Measurements from ENCODE around the gene AMZ1.

The AMZ1 gene

DNA sequence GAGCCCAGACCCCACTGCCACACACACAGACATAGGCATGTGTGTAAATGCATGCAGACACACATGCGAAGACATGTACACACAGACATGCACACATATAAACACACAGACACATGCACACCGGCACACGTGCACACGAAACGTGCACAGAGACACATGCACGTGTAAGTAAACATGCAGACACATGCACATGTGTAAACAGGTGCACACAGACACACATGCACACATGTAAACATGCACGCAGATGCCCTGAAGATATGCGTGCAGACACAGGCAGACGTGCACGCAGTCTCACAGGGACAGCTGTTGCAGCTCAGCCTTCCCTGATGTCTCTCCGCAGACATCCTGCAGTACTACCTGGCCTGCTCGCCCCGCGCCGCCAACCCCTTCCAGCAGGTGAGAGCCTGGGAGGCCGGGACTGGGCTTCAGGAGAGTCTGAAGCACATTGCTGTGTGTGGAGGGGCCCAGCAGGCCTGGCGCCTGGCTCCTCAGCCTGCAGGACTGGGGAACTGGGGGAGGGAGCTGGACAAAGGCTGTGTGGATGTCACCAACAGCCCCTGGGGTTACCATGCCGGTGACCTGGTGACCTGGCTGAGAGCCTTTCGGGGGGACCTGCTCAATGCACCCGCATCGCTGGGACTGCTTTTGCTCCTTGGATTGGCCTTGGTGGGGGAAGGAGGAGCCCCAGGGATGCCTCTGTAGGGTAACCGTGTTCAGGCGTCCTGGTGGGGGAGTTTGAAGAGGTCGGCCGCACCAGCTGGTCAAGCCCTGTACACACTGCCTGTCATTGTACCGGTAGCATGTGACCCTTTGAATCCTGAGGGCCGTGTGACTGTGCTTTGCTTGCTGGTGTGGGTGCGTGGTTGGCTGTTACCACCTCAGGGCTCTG, 35.9 kb upstream of the AMZ1 start:
- DNase-seq, result no peak

DNA sequence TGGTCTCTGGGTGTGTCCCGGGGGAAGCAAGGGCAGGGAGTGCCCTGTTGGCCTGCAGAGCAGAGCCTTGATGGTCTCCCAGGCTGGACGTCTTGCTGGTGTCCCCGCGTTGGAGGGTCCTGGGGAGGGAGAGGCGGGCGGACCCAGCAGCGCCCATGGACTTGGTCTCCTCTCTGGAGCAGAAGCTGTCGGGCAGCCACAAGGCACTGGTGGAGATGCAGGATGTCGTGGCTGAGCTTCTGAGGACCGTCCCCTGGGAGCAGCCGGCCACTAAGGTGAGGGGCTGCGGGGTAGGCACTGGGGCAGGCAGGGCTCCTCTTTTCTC, 35.3 kb upstream of the AMZ1 start:
- no peak for DNase-seq

DNA sequence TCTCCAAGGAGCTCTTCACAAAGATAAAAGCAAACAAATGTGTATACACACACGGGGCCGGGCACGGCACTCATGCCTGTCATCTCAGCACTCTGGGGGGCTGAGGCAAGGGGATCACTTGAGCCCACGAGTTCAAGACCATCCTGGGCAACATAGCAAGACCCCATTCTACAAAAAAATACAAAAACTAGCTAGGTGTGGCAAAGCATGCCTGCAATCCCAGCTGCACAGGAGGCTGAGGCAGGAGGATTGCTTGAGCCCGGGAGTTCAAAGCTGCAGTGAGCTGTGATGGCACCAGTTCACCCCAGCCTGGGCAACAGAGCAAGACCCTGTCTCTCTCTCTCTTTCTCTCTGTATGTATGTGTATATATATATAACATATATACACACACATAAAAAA, 33.9 kb upstream of the AMZ1 start:
- no peak for DNase-seq

DNA sequence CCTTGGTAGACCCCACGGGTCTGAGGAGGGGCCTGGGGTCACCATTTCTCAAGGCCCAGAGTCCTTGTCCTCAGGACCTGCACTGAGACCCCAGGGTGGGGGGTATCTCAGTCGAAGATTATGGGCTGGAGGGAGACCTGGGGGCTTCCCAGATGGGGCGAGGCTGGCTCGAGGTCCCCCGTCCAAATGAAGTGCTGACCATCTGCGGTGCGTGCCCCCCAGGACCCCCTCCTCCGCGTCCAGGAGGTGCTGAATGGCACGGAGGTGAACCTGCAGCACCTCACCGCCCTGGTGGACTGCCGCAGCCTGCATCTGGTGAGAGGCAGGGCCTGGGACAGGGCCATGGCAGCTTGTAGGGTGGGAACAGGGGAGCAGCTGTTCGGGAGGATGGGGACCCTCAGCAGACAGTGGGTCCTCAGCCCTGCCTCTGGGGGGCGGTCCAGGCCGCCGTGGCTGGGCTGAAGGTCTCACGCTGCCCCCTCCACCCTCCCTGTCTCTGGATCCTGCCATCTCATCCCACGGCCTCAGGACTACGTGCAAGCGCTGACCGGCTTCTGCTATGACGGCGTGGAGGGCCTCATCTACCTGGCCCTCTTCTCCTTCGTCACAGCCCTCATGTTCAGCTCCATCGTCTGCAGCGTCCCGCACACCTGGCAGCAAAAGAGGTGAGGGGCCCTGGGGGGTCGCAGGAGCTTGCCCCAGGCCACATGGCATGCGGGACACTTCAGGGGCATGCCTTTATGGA, 32.0 kb upstream of the AMZ1 start:
- no peak for DNase-seq

DNA sequence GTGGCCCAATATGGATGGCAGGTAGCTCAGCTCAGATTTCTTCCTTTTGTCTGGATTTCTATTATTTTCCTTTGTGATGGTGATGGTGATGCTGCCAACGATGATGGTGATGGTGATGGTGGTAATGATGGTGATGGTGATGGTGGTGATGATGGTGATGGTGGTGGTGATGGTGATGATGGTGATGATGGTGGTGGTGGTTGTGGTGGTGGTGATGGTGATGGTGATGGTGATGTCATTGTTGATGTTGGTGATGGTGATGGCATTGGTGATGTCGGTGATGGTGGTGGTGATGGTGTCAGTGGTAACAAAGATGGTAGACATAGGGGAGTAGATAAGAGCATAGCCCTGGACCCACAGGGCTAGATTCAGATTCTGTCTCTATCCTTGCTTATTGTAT, 30.8 kb upstream of the AMZ1 start:
- DNase-seq, result no peak

DNA sequence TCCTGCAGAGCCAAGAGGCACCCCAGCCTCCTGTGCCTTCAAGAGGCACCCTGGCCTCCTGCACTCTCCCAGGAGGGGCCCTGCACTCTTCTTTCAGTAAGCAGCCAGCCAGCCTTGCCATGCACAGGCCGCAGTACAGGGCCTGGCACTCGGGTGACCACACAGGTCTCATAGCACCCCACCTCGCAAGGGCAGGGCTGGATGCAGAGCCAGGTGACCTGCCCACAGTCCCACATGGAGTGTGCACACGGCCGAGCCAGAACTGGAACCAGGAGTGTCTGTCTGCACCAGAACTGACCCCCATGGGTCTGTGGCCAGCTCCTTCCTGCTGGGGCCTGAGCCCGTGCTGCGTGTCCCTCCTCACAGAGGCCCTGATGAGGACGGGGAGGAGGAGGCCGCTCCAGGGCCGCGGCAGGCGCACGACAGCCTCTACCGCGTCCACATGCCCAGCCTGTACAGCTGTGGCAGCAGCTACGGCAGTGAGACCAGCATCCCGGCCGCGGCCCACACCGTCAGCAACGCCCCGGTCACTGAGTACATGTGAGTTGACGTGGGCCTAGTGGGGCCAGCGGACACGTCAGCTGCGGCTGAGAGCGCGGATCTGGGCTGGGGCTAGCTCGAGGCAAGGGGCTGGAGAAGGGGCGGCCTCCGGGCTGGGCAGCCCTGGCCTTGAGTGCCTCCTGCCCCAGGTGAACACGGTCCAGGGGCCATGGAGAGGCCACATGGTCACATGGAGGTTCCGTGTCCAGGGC, 29.9 kb upstream of the AMZ1 start:
- no peak for DNase-seq

DNA sequence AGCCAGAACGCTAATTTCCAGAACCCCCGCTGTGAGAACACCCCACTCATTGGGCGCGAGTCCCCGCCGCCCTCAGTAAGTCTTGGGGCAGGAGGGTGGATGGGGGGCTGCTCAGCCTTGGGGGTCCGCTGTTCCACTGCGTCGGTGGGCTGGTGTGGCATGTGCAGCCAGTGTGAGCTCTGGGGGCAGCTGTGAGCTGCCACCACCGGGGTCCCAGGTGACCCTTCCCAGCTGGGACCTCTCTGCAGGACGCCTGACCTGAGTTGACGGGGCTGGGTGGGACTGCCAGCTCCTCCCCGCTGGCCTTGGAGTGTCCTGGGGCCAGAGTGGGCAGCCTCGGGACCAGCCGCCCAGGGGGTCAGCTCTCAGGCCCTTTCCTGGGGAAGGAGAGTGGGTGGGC, 29.1 kb upstream of the AMZ1 start:
- no peak for DNase-seq

DNA sequence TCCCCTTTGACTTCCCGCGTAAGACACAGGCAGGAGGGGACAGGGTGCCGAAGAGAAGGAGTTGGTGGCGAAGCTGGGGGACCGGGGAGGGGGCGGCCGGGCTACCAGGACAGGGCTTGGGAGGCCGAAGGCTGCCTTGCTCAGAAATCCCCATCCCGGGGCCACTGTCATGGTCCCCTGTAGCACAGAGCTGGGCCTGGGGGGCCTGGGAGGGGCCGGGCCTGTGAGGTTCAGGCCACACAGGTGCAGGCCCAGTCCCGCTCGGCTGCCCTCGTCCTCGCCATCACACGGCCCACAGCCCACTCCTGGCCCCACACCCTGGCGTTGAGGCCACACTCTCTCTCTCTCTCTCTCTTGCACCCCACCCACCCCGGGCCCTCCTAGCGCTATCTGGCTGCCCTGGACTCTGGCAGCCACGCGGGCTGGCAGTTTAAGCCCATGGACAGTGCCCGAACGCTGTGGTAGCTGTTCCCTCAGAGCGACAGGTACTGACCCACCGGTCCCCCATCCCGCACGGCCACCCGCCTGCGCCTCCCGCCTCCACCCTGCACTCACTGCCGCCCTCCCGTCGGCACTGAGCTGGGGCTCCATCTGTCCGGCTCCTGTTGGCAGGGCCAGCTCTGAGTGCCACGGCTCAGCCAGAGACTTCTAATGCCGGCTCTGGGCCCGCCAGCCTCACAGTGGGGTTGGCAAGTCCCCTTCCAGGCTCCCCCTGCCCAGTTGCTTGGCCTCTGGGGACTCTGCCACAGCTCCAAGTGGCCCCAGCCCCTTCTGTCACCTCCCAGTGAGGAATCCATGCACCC, 28.2 kb upstream of the AMZ1 start:
- no peak for DNase-seq

DNA sequence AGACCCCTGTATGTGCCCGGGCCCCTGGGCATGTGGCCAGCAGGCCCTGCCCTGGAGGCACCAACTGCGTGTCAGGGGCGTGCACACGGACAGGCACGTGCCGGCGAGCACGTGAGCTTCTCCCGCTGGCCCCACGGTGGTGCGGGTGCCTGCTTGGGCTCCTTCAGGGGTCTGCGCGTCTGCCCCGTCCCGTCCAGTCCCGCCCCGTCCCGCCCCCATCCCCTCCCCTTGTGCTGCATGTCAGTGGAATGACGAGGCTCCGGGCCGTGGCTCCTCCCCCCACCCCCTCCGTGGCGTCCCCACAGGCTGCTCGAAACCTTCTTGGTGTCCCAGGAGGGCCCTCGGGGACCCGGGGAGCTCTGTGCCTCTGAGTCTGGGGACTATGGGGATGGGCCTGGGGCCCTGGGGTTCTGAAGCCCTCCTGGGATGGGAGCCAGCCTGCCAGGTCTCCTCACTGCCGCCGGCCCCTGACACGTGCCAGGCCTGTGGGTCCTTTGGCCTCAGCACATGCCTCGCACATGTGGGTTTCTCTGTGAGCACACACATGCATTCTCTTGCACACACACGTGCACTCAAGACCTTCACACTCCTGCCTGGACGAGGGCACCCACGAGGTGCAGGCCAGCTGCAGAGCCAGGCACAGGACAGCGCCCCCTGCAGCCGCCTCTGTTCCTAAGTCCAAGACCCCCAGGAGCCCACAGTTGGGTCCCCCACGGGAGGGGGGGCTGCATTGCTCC, 27.5 kb upstream of the AMZ1 start:
- DNase-seq, result no peak

DNA sequence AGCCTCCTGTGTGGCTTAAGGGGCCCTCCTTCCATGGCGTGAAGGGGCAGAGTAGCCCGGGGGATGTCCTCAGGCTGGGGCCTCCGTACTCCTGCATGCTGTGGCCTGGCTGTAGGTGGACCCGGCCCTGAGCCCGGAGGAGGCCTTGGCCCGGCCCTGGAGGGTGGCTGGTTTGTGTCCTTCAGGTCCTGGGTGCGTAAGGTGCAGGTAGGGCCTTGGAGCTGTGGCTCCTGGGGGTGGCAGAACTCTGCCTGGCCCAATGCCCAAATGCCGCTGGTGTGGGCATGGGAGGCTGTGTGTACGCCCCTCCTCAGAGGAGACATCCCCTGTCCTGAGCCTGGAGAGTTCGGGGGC, 26.9 kb upstream of the AMZ1 start:
- no peak for DNase-seq

DNA sequence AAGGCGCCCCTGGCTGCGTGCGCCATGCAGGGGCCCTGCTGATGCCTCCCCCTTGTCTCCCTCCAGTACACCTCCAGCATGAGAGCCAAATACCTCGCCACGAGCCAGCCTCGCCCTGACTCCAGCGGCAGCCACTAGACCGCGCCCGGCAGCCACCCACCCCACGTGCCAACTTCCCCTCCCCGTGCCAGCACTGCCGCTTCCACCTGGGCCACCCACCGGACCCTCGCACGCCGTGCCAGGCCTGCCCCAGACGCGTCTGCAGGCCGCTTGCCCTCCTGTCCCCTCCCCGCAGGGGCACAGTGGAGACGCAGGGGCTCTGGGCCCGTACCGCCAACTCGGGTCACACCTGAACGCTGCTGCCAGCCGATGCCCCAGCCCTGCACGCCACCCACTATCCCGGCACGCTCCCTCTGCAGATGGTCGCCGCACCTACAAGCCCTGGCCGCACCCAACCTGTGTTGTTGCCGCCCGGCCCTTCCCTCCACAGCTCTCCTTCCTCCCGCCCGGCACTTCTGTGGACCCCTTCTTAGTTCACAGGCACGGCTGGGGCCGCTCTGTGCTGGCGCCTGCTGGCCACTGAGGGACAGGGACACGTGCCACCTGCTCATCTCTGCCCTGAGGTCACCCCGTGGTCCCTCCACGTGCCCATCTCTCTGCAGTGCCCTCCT, 26.3 kb upstream of the AMZ1 start:
- no peak for DNase-seq

DNA sequence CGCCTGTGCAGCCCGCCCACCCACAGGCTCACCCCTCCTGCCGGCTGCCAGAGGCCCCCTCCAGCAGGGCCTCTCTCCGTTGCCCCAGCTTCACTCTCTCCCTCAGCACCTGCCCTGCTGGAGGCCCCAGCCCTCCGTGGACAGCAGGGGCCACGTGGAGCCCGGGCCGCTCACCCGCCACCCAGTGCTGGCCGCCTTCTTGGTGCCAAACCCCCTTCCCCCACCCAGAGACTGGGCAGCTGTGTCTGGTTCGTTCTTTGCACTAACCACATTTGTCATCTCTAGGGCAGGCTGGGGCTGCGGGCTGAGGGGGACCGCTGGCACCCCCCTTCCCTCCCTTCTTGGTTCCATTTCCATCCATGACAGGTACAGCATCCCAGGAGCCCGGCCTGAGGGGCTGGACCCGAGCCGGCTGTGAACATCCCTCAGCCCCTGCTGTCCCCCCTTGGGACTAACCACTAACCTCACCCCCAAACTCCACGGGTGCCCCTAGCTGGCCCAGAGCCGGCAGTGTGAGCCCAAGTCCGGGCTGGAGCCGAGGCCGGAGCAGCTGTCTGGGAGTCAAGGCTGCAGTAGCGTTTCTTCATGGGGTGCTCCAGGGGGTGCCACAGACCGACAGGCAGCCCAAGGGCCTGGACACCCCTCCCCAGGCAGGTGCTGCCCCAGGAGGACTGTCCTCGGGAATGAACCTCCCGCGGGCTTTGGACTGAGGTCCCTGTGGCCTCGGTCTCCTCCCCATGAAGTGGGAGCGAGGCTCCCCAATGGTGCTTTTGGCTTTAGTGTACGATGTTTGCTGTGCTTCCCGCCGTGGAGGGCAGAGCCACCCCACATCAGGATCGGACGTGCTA, 25.5 kb upstream of the AMZ1 start:
- no peak for DNase-seq

DNA sequence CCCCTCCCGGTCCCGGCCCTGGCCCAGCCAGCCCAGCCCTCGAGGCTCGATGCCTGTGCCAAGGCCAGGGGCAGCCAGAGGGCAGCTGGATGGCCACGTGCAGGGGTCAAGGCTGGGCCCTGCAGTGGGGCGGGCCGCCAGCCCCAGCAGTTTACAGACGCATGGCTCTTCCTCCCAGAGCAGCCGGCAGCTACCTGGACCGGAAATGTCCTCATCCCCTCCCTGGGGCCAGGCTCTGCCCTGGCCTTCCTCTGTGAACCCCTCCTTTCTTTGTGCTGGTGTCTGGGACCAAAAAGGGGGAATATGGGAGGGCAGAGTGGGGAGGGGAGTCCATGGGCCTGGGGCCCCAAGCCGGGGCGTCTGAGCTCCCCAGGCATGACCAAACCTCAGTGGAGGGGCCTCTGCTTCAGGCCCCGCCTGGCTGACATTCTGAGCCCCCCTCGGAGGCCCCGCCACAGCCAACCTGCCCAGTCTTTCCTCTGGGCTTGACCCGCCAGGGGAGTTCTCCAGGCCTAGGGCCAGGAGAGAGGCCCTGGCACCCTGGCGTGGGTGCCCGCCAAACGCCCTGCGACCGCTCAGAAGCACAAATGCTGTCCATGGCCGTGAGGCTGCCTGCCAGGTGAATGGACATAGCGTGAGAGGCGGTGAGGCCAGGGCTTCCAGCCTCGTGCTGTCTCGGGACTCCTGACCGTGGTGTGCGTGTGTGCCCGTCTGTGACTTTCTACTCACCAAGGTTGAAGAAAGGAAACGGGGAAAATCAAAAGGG, 24.7 kb upstream of the AMZ1 start:
- no peak for DNase-seq

DNA sequence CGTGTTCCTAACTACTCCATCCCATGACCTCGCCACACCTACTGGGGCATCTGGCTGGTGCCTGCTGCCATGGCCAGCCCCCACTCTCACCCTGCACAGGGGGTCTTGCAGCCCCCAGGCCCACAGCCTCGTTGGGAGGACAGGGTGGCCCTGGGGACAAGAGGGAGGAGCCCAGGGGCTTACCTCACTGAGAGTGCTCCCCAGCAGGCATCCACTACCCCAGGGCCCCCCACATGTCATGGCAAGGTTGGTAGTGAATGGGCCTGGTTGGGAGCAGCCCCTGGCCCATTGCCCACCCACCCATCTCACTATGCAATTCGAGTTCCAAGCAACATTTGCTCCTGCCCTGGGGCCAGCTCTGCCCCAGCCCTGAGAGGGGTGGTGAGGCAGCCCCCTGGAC, 24.0 kb upstream of the AMZ1 start:
- no peak for DNase-seq

DNA sequence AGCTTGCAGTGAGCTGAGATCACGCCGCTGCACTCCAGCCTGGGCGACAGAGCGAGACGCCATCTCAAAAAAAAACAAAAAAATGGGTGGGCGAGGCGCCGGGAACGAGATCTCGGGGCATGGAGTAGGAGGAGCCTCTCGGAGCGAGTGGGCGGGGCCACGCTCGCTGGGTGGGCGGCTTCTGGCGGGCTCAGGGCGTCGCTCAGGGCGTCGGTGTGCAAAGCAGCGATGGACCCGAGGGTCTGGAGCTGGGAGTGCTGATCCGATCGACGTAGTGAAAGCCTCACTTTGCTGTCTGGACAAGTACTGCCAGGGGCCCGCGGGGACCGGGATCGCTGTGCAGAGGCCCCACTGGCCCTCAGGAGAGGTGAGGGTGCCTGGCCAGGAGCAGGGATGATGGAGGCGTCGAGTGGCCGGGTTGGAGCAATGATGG, 22.6 kb upstream of the AMZ1 start:
- DNase-seq, result no peak

DNA sequence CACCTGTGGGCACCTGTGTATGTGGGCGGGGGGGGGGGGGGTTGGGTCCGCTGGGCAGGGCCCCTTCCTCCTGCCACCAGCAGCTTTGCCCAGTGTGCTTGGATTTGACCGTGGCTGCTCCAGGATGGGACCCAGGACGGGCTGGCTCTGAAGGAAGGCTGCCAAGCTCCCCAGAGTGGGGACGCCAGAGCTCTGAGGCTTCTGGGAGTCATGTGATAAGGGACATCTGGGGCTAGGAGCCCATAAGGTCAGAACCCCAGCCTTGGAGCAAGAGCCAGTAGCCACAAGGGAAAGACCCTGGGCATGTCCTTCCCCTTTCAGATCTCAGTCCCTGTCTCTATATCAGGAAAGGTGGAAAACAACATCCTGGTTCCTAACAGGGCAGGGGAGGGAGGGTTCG, 21.8 kb upstream of the AMZ1 start:
- DNase-seq, result no peak

DNA sequence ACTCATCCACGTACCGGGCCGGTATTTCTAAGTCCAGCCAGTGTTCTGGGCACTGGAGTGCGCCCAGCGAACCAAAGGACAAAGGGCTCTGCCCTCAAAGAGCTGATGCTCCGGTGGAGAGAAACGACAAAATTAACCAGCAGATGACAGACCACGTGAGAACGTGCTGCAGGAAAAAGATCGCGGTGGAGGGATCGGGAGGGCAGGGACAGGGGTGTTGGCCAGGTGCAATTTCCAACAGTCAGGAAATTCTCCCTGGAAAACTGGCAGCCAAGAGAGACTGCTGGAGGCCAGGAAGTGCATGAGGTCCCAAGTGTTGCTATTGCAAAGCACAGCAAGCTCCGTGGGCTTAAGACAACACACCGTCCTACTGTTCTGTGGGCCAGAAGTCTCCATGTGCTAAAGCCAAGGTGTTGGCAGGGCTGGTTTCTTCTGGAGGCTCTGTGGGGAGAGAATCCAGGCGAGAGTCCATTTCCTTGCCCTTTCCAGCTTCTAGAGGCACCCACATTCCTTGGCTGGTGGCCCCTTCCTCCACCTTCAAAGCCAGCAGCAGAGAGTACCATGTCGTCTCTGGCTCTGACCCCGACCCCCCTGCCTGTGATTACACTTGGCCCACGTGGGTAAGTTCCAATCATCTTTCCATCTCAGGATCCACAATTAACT, 21.3 kb upstream of the AMZ1 start:
- DNase-seq, result no peak

DNA sequence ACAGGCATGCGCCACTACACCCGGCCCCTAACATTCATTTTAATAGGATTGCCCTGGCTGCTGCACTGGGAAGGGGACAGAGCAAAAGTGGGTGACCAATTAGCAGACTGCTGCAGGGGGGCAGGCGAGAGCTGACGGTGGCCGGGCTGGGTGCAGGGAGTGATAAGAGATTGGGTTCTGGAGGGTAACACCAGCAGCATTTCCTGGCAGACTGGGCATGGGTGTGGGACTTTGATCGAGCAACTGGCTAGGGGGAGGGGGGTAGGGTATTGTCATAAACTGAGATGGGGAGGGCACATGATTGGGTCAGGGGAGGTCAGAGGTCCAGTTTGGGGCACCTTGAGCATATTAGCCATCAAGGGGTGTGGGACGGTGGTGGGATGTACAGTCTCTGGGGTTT, 20.2 kb upstream of the AMZ1 start:
- no peak for DNase-seq

DNA sequence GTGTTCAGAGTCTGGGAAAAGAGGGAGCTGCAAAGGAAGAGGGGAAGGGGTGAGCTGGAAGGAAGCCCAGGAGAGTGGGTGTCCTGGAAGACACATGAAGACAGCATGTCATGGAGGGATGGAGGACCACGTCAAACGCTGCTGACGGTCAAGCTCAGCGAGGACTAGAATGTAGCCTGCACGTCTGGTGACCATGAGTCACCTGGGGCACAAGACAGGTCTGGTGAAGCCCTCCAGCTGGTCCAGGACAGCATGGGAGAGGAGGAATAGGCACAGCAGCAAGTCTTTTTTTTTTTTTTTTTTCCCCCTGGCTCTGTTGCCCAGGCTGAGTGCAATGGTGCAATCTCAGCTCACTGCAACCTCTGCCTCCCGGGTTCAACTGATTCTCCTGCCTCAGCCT, 19.6 kb upstream of the AMZ1 start:
- DNase-seq, result no peak

All from OCI-M1 (cell line).